A673 (cell line): ENCODE data around the gene ATP6V1G1.

ENCODE experiments used
- CTCF ChIP-seq: fragments of 300-800, 200-600 bp; sonication (generic); conservative IDR thresholded peaks from 2 replicates; pipeline ENCODE4 v1.5.1; 2017; ENCODE audit warnings: low read depth, mild to moderate bottlenecking, antibody characterized with exemption, low read length, moderate library complexity, mixed read lengths
- EZH2 ChIP-seq: fragments of 200-600 bp; sonication (generic); IDR thresholded peaks from 2 replicates; pipeline ENCODE4 v1.6.1; 2017; ENCODE audit warnings: borderline replicate concordance, low read depth, mild to moderate bottlenecking, mixed read lengths, antibody characterized with exemption, low read length; ENCODE audit not compliant: poor library complexity, severe bottlenecking

- no peak for TF ChIP-seq CTCF
- TF ChIP-seq EZH2 = no peak
Measured at GRCh38 chr9:114611516-114612271, 24.1 kb downstream of the ATP6V1G1 start.
